Nephron (organoid): ENCODE results near the gene TCF25.

ENCODE experiments used
- H3K27ac Mint-ChIP-seq, 3 experiments: 2 replicates each; pipeline ENCODE4 v1.8.0; 2020; ENCODE audit warnings: mixed read lengths in 3 of 3, mild to moderate bottlenecking in 2 of 3, moderate library complexity in 1 of 3
- H3K27me3 Mint-ChIP-seq: 2 replicates; pipeline ENCODE4 v1.8.0; 2021; ENCODE audit warnings: low read depth, mild to moderate bottlenecking, moderate library complexity, mixed read lengths
- H3K36me3 Mint-ChIP-seq: 2 replicates; pipeline ENCODE4 v1.8.0; 2020; ENCODE audit warnings: low read depth, mixed read lengths
- H3K4me1 Mint-ChIP-seq: 2 replicates; pipeline ENCODE4 v1.8.0; 2020; ENCODE audit warnings: mixed read lengths
- H3K4me3 Mint-ChIP-seq, 3 experiments: 2 replicates each; pipeline ENCODE4 v1.8.0; 2020; ENCODE audit warnings: mild to moderate bottlenecking in 3 of 3, mixed read lengths in 3 of 3, moderate library complexity in 2 of 3
- H3K9me3 Mint-ChIP-seq: 2 replicates; pipeline ENCODE4 v1.8.0; 2020; ENCODE audit warnings: mixed read lengths
- TF ChIP-seq, protein P1 (sequence below), 3 experiments: fragments of 200-600 bp; sonication (generic); IDR thresholded peaks; one replicate each; pipeline ENCODE4 v1.5.0; 2021; ENCODE audit warnings: antibody characterized with exemption in 3 of 3; ENCODE audit not compliant: unreplicated experiment in 3 of 3

The TCF25 gene

DNA sequence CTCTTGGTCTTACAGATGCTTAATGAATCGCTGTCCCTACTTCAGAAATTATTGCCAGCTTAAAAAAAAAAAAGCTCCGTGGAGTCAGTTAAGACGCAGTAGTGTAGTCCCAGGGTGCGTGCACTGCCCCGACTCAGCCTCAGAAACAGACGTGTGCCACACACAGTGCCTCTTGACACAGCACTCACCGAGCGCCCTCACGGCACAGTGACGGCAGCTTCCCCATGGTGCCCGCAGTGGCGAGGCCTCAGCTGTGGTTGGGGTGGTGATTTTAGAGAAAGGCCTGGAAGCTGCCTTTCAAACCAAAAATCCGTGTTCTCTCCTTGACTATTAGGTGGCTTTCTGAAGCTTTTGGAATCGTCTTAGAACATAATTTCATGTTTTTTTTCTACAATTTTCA, 13.9 kb downstream of the TCF25 start:
- H3K36me3 Mint-ChIP-seq = peaks cover 67% of the 10 kb centered on the region
- H3K9me3 Mint-ChIP-seq = no peaks in the 10 kb centered on the region
- H3K4me1 Mint-ChIP-seq = no peaks in the 10 kb centered on the region
- TF ChIP-seq, protein P1, sequence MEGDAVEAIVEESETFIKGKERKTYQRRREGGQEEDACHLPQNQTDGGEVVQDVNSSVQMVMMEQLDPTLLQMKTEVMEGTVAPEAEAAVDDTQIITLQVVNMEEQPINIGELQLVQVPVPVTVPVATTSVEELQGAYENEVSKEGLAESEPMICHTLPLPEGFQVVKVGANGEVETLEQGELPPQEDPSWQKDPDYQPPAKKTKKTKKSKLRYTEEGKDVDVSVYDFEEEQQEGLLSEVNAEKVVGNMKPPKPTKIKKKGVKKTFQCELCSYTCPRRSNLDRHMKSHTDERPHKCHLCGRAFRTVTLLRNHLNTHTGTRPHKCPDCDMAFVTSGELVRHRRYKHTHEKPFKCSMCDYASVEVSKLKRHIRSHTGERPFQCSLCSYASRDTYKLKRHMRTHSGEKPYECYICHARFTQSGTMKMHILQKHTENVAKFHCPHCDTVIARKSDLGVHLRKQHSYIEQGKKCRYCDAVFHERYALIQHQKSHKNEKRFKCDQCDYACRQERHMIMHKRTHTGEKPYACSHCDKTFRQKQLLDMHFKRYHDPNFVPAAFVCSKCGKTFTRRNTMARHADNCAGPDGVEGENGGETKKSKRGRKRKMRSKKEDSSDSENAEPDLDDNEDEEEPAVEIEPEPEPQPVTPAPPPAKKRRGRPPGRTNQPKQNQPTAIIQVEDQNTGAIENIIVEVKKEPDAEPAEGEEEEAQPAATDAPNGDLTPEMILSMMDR (IDR thresholded peaks at IDR 0.05; ENCODE audit: unreplicated experiment in 3 of 3) = no peak
- H3K27me3 Mint-ChIP-seq = peaks cover 4% of the 10 kb centered on the region
- H3K4me3 Mint-ChIP-seq = no peak overlapping the region
- H3K27ac Mint-ChIP-seq = no peak overlapping the region

DNA sequence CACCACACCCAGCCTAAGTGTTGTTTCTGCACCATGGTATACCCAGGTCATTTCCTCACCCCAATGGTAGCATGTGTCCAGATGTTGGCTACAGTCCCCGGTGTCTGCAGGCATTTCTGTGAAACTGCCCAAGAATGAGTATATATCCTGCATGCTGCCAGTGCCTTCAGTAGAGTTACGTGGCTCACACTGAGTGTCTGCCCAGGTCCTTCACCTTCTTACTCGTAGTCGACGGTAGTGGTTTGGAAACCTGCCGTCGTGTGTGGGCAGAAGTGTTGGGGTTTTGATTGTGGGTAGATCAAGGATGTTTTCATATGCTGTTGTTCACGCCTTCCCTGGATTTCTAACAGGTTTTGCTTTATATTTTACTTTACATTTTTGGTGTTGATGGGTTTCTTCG, 16.8 kb downstream of the TCF25 start:
- peaks cover 47% of the 10 kb centered on the region for H3K36me3 Mint-ChIP-seq
- H3K27me3 Mint-ChIP-seq = no peaks in the 10 kb centered on the region
- H3K9me3 Mint-ChIP-seq = no peaks in the 10 kb centered on the region
- H3K27ac Mint-ChIP-seq = no peak overlapping the region
- no peaks in the 10 kb centered on the region for H3K4me1 Mint-ChIP-seq
- TF ChIP-seq, protein P1 (IDR thresholded peaks at IDR 0.05; ENCODE audit: unreplicated experiment in 3 of 3) = no peak
- H3K4me3 Mint-ChIP-seq = no peak overlapping the region

DNA sequence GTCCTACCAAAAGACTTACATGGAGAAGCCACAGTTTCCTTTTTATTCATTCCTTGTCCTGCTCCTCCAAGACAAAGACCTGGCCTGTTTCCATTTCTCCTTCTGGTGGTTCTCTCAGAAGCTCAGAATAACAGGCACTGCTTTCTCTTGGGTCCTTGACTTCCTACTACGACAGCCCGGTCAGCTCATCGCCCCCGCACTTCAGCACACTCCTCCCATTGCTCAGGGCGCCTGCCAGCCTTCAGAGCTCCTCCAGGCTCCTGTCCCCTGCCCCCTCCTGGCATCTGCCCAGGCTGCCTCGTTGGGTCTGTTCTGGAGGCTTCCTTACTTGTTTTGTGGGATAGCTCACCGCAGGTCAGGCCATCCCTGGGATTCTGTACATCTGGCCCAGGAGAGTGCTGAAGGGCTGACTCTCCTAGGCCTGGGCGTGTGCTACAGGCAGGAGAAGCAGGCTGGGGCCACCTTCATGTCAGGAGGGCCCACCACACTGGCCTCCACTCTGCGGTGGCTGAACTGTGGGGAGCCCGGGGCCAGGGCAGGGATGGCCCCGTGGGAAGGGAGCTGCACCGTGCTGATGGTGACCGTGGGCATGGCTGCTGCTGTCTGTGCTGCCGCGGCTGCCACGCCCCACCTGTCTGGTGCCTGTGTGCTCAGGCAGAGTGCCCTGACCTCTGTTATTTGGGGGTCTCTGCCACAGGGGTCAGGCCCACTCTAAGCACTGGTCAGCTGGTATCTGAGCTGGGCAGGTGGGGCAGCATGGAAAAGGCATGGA, 17.7 kb downstream of the TCF25 start:
- Mint-ChIP-seq H3K9me3 (no peaks in the 10 kb centered on the region), H3K4me3 (no peak overlapping the region)

DNA sequence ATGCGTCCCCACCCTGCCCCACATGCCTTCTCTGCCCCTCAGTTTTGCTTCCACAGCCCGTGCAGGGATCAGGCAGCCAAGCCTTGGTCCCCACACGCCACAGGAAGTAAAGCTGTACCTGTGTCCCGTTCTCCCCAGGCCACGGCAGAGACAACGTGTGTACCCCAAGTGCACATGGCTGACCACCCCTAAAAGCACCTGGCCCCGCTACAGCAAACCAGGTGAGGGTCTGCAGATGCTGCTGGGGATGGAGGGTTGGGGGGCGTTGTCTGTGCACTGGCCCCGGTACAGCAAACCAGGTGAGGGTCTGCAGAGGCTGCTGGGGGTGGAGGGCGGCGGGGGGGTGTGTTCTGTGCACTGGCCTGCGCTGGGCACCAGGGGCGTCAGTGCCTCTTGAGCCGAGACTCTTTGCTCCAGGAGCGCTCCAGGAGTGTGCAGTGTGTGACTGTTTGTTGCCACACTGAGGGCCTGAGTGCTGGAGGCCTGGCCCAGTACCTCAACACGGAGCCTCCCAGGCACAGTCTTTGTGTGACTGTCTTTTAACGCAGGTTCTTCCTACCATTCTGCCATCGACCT, 18.8 kb downstream of the TCF25 start:
- Mint-ChIP-seq H3K4me1 (no peaks in the 10 kb centered on the region), H3K4me3 (no peak overlapping the region), H3K9me3 (no peaks in the 10 kb centered on the region), H3K27ac (no peak overlapping the region), H3K27me3 (no peaks in the 10 kb centered on the region), H3K36me3 (peaks cover 49% of the 10 kb centered on the region)
- TF ChIP-seq, protein P1 (IDR thresholded peaks at IDR 0.05; ENCODE audit: unreplicated experiment in 3 of 3) = no peak

More for the DNA sequence above, 17.7 kb downstream of the TCF25 start:
- Mint-ChIP-seq H3K4me1 (no peaks in the 10 kb centered on the region), H3K27me3 (no peaks in the 10 kb centered on the region), H3K27ac (no peak overlapping the region), H3K36me3 (peaks cover 48% of the 10 kb centered on the region)
- TF ChIP-seq, protein P1 (IDR thresholded peaks at IDR 0.05; ENCODE audit: unreplicated experiment in 3 of 3) = no peak

DNA sequence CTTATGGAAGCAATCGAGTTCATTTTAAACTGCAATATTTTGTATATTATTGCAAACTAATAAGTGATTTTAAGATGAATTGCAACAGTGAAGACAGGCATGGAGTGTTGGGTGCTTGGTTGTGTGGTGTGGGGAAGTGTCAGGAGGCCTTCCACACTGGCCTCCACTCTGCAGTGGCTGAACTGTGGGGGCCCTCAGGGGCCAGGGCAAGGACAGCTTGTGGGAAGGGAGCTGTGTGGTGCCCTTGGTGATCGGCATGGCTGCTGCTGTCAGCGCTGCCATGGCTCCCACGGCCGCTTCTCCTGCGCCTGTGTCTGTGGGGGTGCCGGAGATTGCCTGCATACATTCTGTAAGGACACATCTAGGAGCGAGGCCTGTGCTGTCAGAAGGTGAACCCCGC, 19.2 kb downstream of the TCF25 start:
- Mint-ChIP-seq H3K36me3 (peaks cover 49% of the 10 kb centered on the region), H3K27me3 (no peaks in the 10 kb centered on the region), H3K4me3 (no peak overlapping the region), H3K9me3 (no peaks in the 10 kb centered on the region), H3K27ac (no peak overlapping the region), H3K4me1 (no peaks in the 10 kb centered on the region)
- TF ChIP-seq, protein P1 (IDR thresholded peaks at IDR 0.05; ENCODE audit: unreplicated experiment in 3 of 3) = no peak
